ENCODE results near the gene ABCC6. TPM values are rescaled to one million over a fixed set of nuclear protein-coding genes. Genes with fewer than 3 reads are reported as not detected.
"Not testable (repeated sequence)": the region's sequence is repeated elsewhere in the genome, so short reads cannot be mapped to it uniquely, and the experiment has no call there.

ABCC6 gene
- 4.5 TPM for polyA plus RNA-seq (2013)

GRCh38 chr16:16222850-16223661, at the start of gene ABCC6:
TSS of gene ABCC6 (minus strand) at chr16:16223494. CDS start at chr16:16223434, 60 bp downstream.
- H3K36me3 ChIP-seq (ENCODE audit: control insufficient read depth in 4 of 4, insufficient read depth in 4 of 4, low read length in 3 of 4); POLR2A ChIA-PET; H3K9me3 ChIP-seq (ENCODE audit: control extremely low read depth in 1 of 5, control insufficient read depth in 4 of 5, insufficient read depth in 2 of 5, low read depth in 1 of 5, low read length in 4 of 5); H3K27me3 ChIP-seq (replicated peaks in 2 of 5; ENCODE audit: control insufficient read depth in 4 of 5, insufficient read depth in 5 of 5, low read length in 4 of 5); CTCF ChIA-PET; H3K4me1 ChIP-seq (ENCODE audit: control extremely low read depth in 1 of 4, control insufficient read depth in 4 of 4, insufficient read depth in 4 of 4, low read length in 3 of 4); H3K27ac ChIP-seq (ENCODE audit: insufficient read depth in 1 of 2, low read depth in 1 of 2, low read length in 2 of 2, poor library complexity in 1 of 2, severe bottlenecking in 2 of 2); DNase-seq: not testable (repeated sequence)
- peak within 1 kb of the TSS in 3 of 7 experiments; percentile 8 to 65 (median 11) for H3K4me3 ChIP-seq (ENCODE audit: control insufficient read depth in 1 of 7, extremely low read depth in 1 of 7, insufficient read depth in 4 of 7, low read depth in 2 of 7, low read length in 6 of 7)
- WGBS (ENCODE audit: insufficient coverage): no CpG with 5 or more reads among the region's 38 CpGs

DNA sequence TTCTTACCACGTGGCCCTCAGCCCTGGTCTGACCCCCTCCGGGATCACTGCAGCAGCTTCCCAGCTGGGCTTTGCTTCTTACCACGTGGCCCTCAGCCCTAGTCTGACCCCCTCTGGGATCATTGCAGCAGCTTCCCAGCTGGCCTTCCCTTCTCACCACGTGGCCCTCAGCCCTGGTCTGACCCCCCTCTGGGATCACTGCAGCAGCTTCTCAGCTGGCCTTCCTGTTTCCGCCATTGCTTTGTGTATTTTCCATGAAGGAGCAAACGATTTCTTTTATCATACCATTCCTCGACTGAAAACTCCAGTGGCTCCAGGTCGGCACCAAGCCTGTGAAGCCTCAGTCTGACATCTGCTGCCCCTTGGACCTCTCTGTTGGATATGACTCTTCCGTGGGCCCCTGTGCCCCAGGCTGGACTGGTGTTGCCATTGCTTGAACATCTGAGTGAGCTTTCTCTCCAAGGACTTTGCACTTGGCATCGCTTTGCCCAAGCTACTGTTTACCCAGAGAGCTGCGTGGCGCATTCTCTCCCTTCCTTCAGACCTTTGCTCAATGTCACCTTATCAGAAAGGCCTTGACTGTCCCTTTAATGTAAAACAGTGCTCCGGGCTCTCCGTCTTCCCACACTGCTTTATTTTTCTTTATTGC, 49.4 kb upstream of the ABCC6 start:
- no CpG with 5 or more reads among the region's 14 CpGs for WGBS (ENCODE audit: insufficient coverage)
- CTCF ChIA-PET; H3K27ac ChIP-seq (ENCODE audit: insufficient read depth in 1 of 2, low read depth in 1 of 2, low read length in 2 of 2, poor library complexity in 1 of 2, severe bottlenecking in 2 of 2); DNase-seq; H3K27me3 ChIP-seq (replicated peaks in 2 of 5; ENCODE audit: control insufficient read depth in 4 of 5, insufficient read depth in 5 of 5, low read length in 4 of 5); H3K4me1 ChIP-seq (ENCODE audit: control extremely low read depth in 1 of 4, control insufficient read depth in 4 of 4, insufficient read depth in 4 of 4, low read length in 3 of 4); H3K4me3 ChIP-seq (ENCODE audit: control insufficient read depth in 1 of 7, extremely low read depth in 1 of 7, insufficient read depth in 4 of 7, low read depth in 2 of 7, low read length in 6 of 7); POLR2A ChIA-PET; H3K9me3 ChIP-seq (ENCODE audit: control extremely low read depth in 1 of 5, control insufficient read depth in 4 of 5, insufficient read depth in 2 of 5, low read depth in 1 of 5, low read length in 4 of 5); H3K36me3 ChIP-seq (ENCODE audit: control insufficient read depth in 4 of 4, insufficient read depth in 4 of 4, low read length in 3 of 4): not testable (repeated sequence)

DNA sequence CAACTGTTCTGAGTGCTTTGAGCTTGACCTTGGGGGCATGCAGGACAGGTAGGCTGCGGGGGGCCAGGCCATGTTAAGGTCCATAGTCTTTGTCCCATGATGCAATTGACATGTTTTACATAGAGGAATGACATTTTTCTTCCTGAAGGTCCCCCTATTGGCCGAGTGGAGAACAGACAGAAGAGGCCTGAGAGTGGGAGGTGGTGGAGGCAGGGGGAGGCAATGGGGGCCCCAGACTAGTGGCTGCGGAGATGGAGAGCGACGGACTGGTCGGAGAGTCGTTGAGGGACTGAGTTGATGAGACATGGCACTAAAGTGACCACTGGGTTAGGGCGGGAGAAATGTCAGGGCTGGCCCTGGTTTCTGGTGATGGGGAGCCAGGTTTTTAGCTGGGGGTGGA, 48.4 kb upstream of the ABCC6 start:
- H3K27me3 ChIP-seq (replicated peaks in 2 of 5; ENCODE audit: control insufficient read depth in 4 of 5, insufficient read depth in 5 of 5, low read length in 4 of 5); H3K9me3 ChIP-seq (ENCODE audit: control extremely low read depth in 1 of 5, control insufficient read depth in 4 of 5, insufficient read depth in 2 of 5, low read depth in 1 of 5, low read length in 4 of 5); DNase-seq; H3K36me3 ChIP-seq (ENCODE audit: control insufficient read depth in 4 of 4, insufficient read depth in 4 of 4, low read length in 3 of 4); H3K4me1 ChIP-seq (ENCODE audit: control extremely low read depth in 1 of 4, control insufficient read depth in 4 of 4, insufficient read depth in 4 of 4, low read length in 3 of 4); POLR2A ChIA-PET; CTCF ChIA-PET; H3K4me3 ChIP-seq (ENCODE audit: control insufficient read depth in 1 of 7, extremely low read depth in 1 of 7, insufficient read depth in 4 of 7, low read depth in 2 of 7, low read length in 6 of 7); H3K27ac ChIP-seq (ENCODE audit: insufficient read depth in 1 of 2, low read depth in 1 of 2, low read length in 2 of 2, poor library complexity in 1 of 2, severe bottlenecking in 2 of 2): not testable (repeated sequence)
- no CpG with 5 or more reads among the region's 8 CpGs for WGBS (ENCODE audit: insufficient coverage)

DNA sequence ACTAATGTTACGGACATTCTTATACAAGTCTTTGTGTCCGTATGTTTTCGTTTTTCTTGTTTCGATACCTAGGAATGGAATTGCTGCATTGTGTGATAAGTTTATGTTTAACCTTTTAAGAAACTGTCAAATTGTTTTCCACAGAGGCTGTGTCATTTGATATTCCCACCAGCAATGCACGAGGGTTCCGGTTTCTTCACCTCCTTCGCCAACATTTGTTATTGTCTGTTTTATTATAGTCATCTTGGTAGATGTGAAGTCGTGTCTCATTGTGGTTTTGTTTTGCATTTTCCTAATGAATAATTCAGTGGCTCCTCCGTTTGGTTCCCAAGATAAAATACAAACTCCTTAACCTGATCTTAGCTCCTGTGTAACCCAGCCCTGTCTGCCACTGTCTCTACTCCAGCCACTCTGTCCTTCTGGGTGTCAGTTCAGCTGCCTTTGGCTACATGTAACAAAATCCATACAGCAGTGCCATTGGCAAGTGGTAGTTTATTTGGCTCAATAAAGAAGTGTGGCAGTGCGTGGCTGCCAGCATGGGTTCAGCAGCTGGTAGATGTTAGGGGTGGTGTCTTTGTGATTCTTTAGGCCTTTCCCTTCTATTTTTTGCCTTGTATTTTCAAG, 45.0 kb upstream of the ABCC6 start:
- 100% methylated on average over 3 of the region's 10 CpGs for WGBS (ENCODE audit: insufficient coverage)
- H3K27me3 ChIP-seq (replicated peaks in 2 of 5; ENCODE audit: control insufficient read depth in 4 of 5, insufficient read depth in 5 of 5, low read length in 4 of 5); H3K36me3 ChIP-seq (ENCODE audit: control insufficient read depth in 4 of 4, insufficient read depth in 4 of 4, low read length in 3 of 4); H3K4me1 ChIP-seq (ENCODE audit: control extremely low read depth in 1 of 4, control insufficient read depth in 4 of 4, insufficient read depth in 4 of 4, low read length in 3 of 4); H3K27ac ChIP-seq (ENCODE audit: insufficient read depth in 1 of 2, low read depth in 1 of 2, low read length in 2 of 2, poor library complexity in 1 of 2, severe bottlenecking in 2 of 2); POLR2A ChIA-PET; H3K4me3 ChIP-seq (ENCODE audit: control insufficient read depth in 1 of 7, extremely low read depth in 1 of 7, insufficient read depth in 4 of 7, low read depth in 2 of 7, low read length in 6 of 7); DNase-seq; H3K9me3 ChIP-seq (ENCODE audit: control extremely low read depth in 1 of 5, control insufficient read depth in 4 of 5, insufficient read depth in 2 of 5, low read depth in 1 of 5, low read length in 4 of 5); CTCF ChIA-PET: not testable (repeated sequence)

- H3K27me3 ChIP-seq (replicated peaks in 2 of 5; ENCODE audit: control insufficient read depth in 4 of 5, insufficient read depth in 5 of 5, low read length in 4 of 5); H3K36me3 ChIP-seq (ENCODE audit: control insufficient read depth in 4 of 4, insufficient read depth in 4 of 4, low read length in 3 of 4); POLR2A ChIA-PET; H3K4me1 ChIP-seq (ENCODE audit: control extremely low read depth in 1 of 4, control insufficient read depth in 4 of 4, insufficient read depth in 4 of 4, low read length in 3 of 4); CTCF ChIA-PET; H3K27ac ChIP-seq (ENCODE audit: insufficient read depth in 1 of 2, low read depth in 1 of 2, low read length in 2 of 2, poor library complexity in 1 of 2, severe bottlenecking in 2 of 2); H3K9me3 ChIP-seq (ENCODE audit: control extremely low read depth in 1 of 5, control insufficient read depth in 4 of 5, insufficient read depth in 2 of 5, low read depth in 1 of 5, low read length in 4 of 5); H3K4me3 ChIP-seq (ENCODE audit: control insufficient read depth in 1 of 7, extremely low read depth in 1 of 7, insufficient read depth in 4 of 7, low read depth in 2 of 7, low read length in 6 of 7); DNase-seq: not testable (repeated sequence)
- no CpG with 5 or more reads among the region's 3 CpGs for WGBS (ENCODE audit: insufficient coverage)
Measured at GRCh38 chr16:16267708-16268107, 44.4 kb upstream of the ABCC6 start.

- POLR2A ChIA-PET; H3K27ac ChIP-seq (ENCODE audit: insufficient read depth in 1 of 2, low read depth in 1 of 2, low read length in 2 of 2, poor library complexity in 1 of 2, severe bottlenecking in 2 of 2); DNase-seq; CTCF ChIA-PET; H3K4me3 ChIP-seq (ENCODE audit: control insufficient read depth in 1 of 7, extremely low read depth in 1 of 7, insufficient read depth in 4 of 7, low read depth in 2 of 7, low read length in 6 of 7); H3K4me1 ChIP-seq (ENCODE audit: control extremely low read depth in 1 of 4, control insufficient read depth in 4 of 4, insufficient read depth in 4 of 4, low read length in 3 of 4); H3K36me3 ChIP-seq (ENCODE audit: control insufficient read depth in 4 of 4, insufficient read depth in 4 of 4, low read length in 3 of 4); H3K27me3 ChIP-seq (replicated peaks in 2 of 5; ENCODE audit: control insufficient read depth in 4 of 5, insufficient read depth in 5 of 5, low read length in 4 of 5); H3K9me3 ChIP-seq (ENCODE audit: control extremely low read depth in 1 of 5, control insufficient read depth in 4 of 5, insufficient read depth in 2 of 5, low read depth in 1 of 5, low read length in 4 of 5): not testable (repeated sequence)
- WGBS (ENCODE audit: insufficient coverage): no CpG with 5 or more reads among the region's 9 CpGs
Measured at GRCh38 chr16:16265044-16265443, 41.8 kb upstream of the ABCC6 start.

DNA sequence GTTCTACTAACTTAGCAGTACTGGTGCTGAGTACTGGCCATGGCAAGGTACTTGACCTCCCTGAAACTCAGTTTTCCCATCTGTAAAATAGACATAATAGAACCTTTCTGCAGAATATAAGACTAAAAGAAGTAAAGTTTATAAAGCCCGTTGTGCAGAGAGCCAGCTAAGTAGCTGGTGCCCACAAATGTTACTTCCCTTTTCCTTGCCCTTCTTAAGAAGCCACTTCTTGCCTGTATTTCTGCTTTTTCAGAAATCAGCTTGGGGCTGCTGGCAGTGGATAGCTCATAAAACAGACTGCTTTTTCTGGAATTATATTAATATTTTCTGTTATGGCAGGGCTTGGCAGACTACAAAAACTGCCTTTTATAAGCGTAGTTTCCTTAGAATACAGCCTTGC, 40.7 kb upstream of the ABCC6 start:
- H3K27me3 ChIP-seq (replicated peaks in 2 of 5; ENCODE audit: control insufficient read depth in 4 of 5, insufficient read depth in 5 of 5, low read length in 4 of 5); POLR2A ChIA-PET; H3K4me1 ChIP-seq (ENCODE audit: control extremely low read depth in 1 of 4, control insufficient read depth in 4 of 4, insufficient read depth in 4 of 4, low read length in 3 of 4); CTCF ChIA-PET; DNase-seq; H3K27ac ChIP-seq (ENCODE audit: insufficient read depth in 1 of 2, low read depth in 1 of 2, low read length in 2 of 2, poor library complexity in 1 of 2, severe bottlenecking in 2 of 2); H3K9me3 ChIP-seq (ENCODE audit: control extremely low read depth in 1 of 5, control insufficient read depth in 4 of 5, insufficient read depth in 2 of 5, low read depth in 1 of 5, low read length in 4 of 5); H3K4me3 ChIP-seq (ENCODE audit: control insufficient read depth in 1 of 7, extremely low read depth in 1 of 7, insufficient read depth in 4 of 7, low read depth in 2 of 7, low read length in 6 of 7); H3K36me3 ChIP-seq (ENCODE audit: control insufficient read depth in 4 of 4, insufficient read depth in 4 of 4, low read length in 3 of 4): not testable (repeated sequence)
- no CpG with 5 or more reads among the region's 2 CpGs for WGBS (ENCODE audit: insufficient coverage)

Data from common myeloid progenitor, CD34-positive (primary cell).